ENCODE results near the gene INAFM2. TPM values are rescaled to one million over a fixed set of nuclear protein-coding genes. Genes with fewer than 3 reads are reported as not detected.

INAFM2 gene
- total and polyA plus RNA-seq, 4 experiments from 2014 or later = 0.08 to 7.5 (median 5.0) TPM

DNA sequence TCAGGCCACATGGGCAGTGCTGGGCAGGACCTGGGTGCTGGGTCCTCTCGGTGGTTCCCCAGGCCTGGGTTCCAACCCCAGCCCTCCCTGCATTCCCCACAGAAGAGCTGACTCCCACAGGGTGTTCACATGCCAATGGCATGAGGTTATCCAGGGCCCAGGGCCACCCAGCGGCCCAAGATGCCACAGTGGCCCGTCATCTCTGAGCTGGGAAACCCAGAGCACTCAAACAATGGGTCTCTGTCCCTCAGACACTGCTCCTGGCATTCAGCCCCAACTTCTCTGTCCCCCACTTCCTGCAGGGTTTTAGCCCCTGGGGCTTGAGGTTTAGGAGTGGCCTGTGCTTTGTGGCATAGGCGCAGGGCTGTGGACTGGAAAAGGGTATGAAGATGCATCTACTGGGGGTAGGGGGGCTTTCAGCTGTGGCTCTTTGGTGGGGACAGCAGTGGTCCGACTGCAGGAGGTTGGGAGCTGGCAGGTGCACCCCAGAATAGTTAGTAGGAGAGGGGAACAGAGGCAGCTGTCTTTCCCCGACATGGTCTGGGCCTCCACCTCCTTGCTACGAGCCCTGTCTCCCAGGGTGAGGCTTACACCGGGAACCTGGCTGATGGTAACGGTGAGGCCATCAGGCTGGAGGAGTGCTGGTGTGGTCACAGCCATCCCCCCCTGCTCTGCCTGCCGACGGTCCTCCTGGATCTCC lies 15.6 kb downstream of the INAFM2 start:
- no peak for DNase-seq
- H3K4me3 ChIP-seq (ENCODE audit: low read length in 2 of 2) = no peak overlapping the region
- ChIA-PET CTCF (ENCODE audit: partially characterized antibody) (interaction anchor here (0.9 to 21.4 kb wide), 19 partner anchors 12 to 551 kb away, joined by 3 to 634 read pairs (median 8); partner anchors contain the start of genes ANKRD63, INAFM2, KNSTRN and PLCB2), POLR2A (ENCODE audit: partially characterized antibody) (interaction anchor here (1.0 to 4.2 kb wide), 2 partner anchors 30 to 60 kb away, joined by 5 to 32 read pairs; partner anchors contain the start of gene PLCB2)
- H3K36me3 Mint-ChIP-seq = no peaks in the 10 kb centered on the region
- peaks cover 13% of the 10 kb centered on the region for H3K4me1 ChIP-seq (ENCODE audit: insufficient read depth, low read length)
- intact Hi-C loops (cut with micrococcal nuclease) = loop anchor here (1.0 to 5.0 kb wide), 4 partner anchors 18 to 122 kb away; partner anchors contain the start of gene PLCB2
- peaks cover 4 to 10% (median 7%) of the 10 kb centered on the region in 4 donors for H3K4me1 Mint-ChIP-seq
- H3K4me3 Mint-ChIP-seq = no peak overlapping the region
- no peaks in the 10 kb centered on the region for H3K9me3 ChIP-seq (ENCODE audit: control insufficient read depth in 1 of 2, low read length in 2 of 2)
- H3K36me3 ChIP-seq (ENCODE audit: insufficient read depth, low read length) = no peaks in the 10 kb centered on the region
- H3K27ac ChIP-seq (ENCODE audit: low read depth, low read length) = no peak overlapping the region
- H3K27ac Mint-ChIP-seq = no peak overlapping the region
- H3K9me3 Mint-ChIP-seq = no peaks in the 10 kb centered on the region
- no peaks in the 10 kb centered on the region for H3K27me3 ChIP-seq (ENCODE audit: insufficient read depth, low read length)
- peaks cover 0 to 2% of the 10 kb centered on the region in 2 donors for H3K27me3 Mint-ChIP-seq

DNA sequence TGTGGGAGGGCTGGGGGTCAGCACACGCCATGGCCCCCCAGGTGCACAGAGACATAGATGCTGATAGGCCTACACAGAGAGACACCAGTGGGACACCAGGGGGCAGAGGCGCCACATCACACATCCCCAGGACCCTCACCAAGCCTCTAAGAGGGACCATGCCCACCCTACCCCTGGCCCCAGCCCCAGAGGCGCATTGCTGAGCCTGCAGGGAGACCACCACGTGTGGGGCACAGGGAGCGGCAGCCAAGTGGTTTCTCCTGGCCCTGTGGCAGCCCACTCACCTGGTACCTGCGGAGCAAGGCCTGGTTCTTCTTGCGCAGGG lies 16.1 kb downstream of the INAFM2 start:
- POLR2A ChIA-PET (ENCODE audit: partially characterized antibody) = interaction anchor here (4.2 kb wide), 1 partner anchor 30 kb away, joined by 32 read pairs; the partner anchor contains the start of gene PLCB2

DNA sequence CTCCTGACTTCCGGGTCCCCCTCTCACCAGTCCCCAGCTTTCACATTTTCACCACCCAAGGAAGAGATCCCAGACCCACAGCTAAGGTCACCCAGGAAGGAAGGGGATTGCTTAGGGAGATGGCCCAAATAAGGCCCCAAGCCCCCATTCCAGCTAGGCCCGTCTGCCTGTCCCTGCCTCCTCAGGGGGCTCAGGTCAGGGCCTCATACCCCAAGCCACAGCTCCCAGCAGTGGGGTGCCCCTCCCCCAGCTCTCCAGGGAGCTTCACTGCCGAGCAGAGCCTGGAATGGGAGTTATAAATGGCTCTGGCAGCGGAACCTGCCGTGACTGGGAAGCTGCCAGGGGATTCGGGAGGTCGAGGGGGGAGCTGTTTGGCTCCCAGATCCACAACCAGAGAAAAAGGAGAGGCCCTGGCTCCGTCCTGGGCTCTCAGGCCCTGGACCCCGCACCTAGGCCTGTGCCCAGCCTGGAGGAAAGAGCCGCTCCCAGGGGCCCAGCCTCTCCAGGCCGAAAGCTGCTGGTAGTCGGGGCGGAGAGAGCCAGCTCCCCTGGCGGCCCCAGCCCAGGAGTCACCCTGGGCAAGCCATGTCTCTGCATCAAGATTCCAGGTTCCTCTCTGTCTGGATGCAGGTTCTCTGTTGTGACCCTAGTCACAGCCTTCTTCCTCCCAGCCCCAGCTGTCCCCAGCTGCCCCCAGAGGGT lies 16.7 kb downstream of the INAFM2 start:
- Mint-ChIP-seq H3K27me3 (peaks cover 0 to 2% of the 10 kb centered on the region in 2 donors), H3K9me3 (no peaks in the 10 kb centered on the region), H3K4me3 (no peak overlapping the region), H3K4me1 (peaks cover 4 to 7% (median 5%) of the 10 kb centered on the region in 4 donors), H3K36me3 (no peaks in the 10 kb centered on the region), H3K27ac (no peak overlapping the region)
- H3K9me3 ChIP-seq (ENCODE audit: control insufficient read depth in 1 of 2, low read length in 2 of 2) = no peaks in the 10 kb centered on the region
- peaks cover 14% of the 10 kb centered on the region for H3K4me1 ChIP-seq (ENCODE audit: insufficient read depth, low read length)
- ChIA-PET CTCF (ENCODE audit: partially characterized antibody) (interaction anchor here (0.7 to 21.4 kb wide), 11 partner anchors 13 to 303 kb away, joined by 3 to 634 read pairs (median 12); partner anchors contain the start of genes DISP2, INAFM2 and PLCB2), POLR2A (ENCODE audit: partially characterized antibody) (interaction anchor here (1.3 kb wide), 1 partner anchor 33 kb away, joined by 3 read pairs; no protein-coding TSS in a partner anchor)
- H3K27me3 ChIP-seq (ENCODE audit: insufficient read depth, low read length) = no peaks in the 10 kb centered on the region
- H3K4me3 ChIP-seq (ENCODE audit: low read length in 2 of 2) = no peak overlapping the region
- H3K27ac ChIP-seq (ENCODE audit: low read depth, low read length) = no peak overlapping the region
- intact Hi-C loops (cut with micrococcal nuclease) = no loop called here
- no peaks in the 10 kb centered on the region for H3K36me3 ChIP-seq (ENCODE audit: insufficient read depth, low read length)
- DNase-seq = no peak

More for the DNA sequence above, 16.1 kb downstream of the INAFM2 start:
- intact Hi-C loops (cut with micrococcal nuclease) = loop anchor here (5.0 kb wide), 1 partner anchor 122 kb away; no protein-coding TSS in a partner anchor
- Histone ChIP-seq H3K9me3 (ENCODE audit: control insufficient read depth in 1 of 2, low read length in 2 of 2) (no peaks in the 10 kb centered on the region), H3K36me3 (ENCODE audit: insufficient read depth, low read length) (no peaks in the 10 kb centered on the region), H3K27me3 (ENCODE audit: insufficient read depth, low read length) (no peaks in the 10 kb centered on the region), H3K4me3 (ENCODE audit: low read length in 2 of 2) (no peak overlapping the region), H3K4me1 (ENCODE audit: insufficient read depth, low read length) (peaks cover 13% of the 10 kb centered on the region), H3K27ac (ENCODE audit: low read depth, low read length) (no peak overlapping the region)
- H3K4me3 Mint-ChIP-seq = no peak overlapping the region
- no peak for DNase-seq
- no peak overlapping the region for H3K27ac Mint-ChIP-seq
- peaks cover 3 to 5% (median 5%) of the 10 kb centered on the region in 4 donors for H3K4me1 Mint-ChIP-seq
- H3K27me3 Mint-ChIP-seq = peaks cover 0 to 2% of the 10 kb centered on the region in 2 donors
- H3K36me3 Mint-ChIP-seq = no peaks in the 10 kb centered on the region
- H3K9me3 Mint-ChIP-seq = no peaks in the 10 kb centered on the region
- CTCF ChIA-PET (ENCODE audit: partially characterized antibody) = interaction anchor here (0.7 to 21.4 kb wide), 13 partner anchors 13 to 302 kb away, joined by 3 to 634 read pairs (median 12); partner anchors contain the start of genes ANKRD63, INAFM2 and PLCB2

DNA sequence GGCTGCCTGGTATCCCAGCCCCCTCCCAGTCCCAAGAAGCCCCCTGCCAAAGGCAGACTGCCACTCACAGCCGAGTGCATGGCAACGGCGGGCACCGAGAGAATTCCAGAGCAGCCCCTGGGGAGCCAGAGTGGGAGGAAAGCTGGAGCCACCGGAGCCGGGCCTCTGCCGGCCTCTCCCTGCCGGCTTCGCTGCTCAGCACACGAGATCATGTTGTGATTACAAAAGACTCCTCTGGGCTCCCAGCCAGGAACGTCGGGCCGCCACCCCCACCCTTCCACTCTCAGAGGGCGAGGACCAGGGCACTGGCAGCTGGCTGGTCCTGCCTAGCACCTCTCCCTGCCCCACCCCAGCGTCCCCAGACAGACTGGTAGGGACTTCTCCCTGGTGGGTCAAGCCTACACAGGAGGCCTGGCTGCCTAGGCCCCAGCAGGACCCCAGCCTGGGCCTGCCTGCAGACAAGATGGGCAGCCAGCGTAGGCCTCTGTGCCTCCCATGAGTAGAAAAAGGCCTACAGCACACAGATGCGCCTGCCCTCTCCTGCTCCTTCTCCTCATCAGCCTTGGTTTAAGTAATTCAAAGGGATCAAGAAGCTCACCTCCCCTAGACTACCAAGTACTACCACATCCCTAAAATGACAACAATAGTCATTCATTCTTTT lies 17.4 kb downstream of the INAFM2 start, which contains the start of gene CCDC9B:
TSS of gene CCDC9B (minus strand) at position 200 of the 661 bp plus-strand sequence. CDS start at position 80, 120 bp downstream.
- POLR2A ChIA-PET (ENCODE audit: partially characterized antibody) = interaction anchor here (1.3 kb wide), 1 partner anchor 34 kb away, joined by 3 read pairs; no protein-coding TSS in a partner anchor

DNA sequence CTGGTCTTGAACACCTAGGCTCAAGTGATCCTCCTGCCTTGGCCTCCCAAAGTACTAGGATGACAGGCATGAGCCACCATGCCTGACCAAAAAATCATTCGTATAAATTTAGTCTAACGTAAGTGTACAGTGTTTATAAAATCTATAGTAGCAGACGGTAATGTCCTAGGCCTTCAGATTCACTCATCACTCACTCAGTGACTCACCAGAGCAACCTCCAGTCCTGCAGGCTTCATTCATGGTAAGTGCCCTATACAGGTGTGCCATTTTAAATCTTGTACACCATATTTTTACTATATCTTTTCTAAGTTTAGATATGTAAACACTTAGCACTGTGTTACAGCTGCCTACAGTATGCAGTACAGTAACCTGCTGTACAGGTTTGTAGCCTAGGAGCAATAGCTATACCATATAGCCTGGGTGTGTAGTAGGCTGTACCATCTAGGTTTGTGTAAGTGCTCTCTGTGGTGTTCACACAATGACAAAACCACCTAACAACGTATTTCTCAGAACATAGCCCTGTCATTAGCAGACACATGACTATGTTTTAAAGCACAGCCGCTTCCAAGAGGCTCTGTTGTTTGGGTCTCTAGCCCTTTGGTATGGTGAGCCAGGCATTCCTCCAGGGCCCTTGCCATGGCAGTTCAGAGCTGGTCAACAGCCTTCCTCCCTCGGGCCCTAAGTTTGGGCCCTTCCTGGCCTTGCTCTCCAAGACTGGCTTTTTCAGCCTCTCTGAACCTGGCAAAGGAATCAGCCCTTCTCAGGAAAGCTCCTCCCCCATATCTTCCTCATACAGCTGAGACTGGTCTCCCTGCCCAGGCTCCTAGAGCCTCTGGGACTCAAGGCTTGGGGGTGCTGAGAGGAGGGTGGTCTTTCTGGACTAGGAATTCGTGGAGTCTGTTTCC lies 19.2 kb downstream of the INAFM2 start:
- H3K27ac ChIP-seq (ENCODE audit: low read depth, low read length) = no peak overlapping the region
- no peak for DNase-seq
- no peak overlapping the region for H3K27ac Mint-ChIP-seq
- H3K27me3 ChIP-seq (ENCODE audit: insufficient read depth, low read length) = no peaks in the 10 kb centered on the region
- no peak overlapping the region for H3K4me3 ChIP-seq (ENCODE audit: low read length in 2 of 2)
- no peaks in the 10 kb centered on the region for H3K9me3 ChIP-seq (ENCODE audit: control insufficient read depth in 1 of 2, low read length in 2 of 2)
- no peaks in the 10 kb centered on the region for H3K36me3 ChIP-seq (ENCODE audit: insufficient read depth, low read length)
- no peaks in the 10 kb centered on the region for H3K36me3 Mint-ChIP-seq
- H3K4me1 Mint-ChIP-seq = peaks cover 4 to 7% (median 5%) of the 10 kb centered on the region in 4 donors
- ChIA-PET CTCF (ENCODE audit: partially characterized antibody) (interaction anchor here (0.7 to 21.4 kb wide), 20 partner anchors 8 to 296 kb away, joined by 3 to 634 read pairs (median 8); partner anchors contain the start of genes ANKRD63, DISP2, INAFM2 and IVD), POLR2A (ENCODE audit: partially characterized antibody) (no interaction called here)
- peaks cover 0 to 2% of the 10 kb centered on the region in 2 donors for H3K27me3 Mint-ChIP-seq
- no peaks in the 10 kb centered on the region for H3K9me3 Mint-ChIP-seq
- no peak overlapping the region for H3K4me3 Mint-ChIP-seq
- intact Hi-C loops (cut with micrococcal nuclease) = no loop called here
- H3K4me1 ChIP-seq (ENCODE audit: insufficient read depth, low read length) = peaks cover 14% of the 10 kb centered on the region

More for the DNA sequence above, 17.4 kb downstream of the INAFM2 start, which contains the start of gene CCDC9B:
- no peak within 1 kb of the TSS for H3K27ac Mint-ChIP-seq
- intact Hi-C loops (cut with micrococcal nuclease) = no loop called here
- no peak for DNase-seq
- no peaks in the 10 kb centered on the region for H3K36me3 ChIP-seq (ENCODE audit: insufficient read depth, low read length)
- H3K4me1 ChIP-seq (ENCODE audit: insufficient read depth, low read length) = peaks cover 14% of the 10 kb centered on the region
- no peak within 1 kb of the TSS for H3K4me3 Mint-ChIP-seq
- no peak within 1 kb of the TSS for H3K4me3 ChIP-seq (ENCODE audit: low read length in 2 of 2)
- no peaks in the 10 kb centered on the region for H3K27me3 ChIP-seq (ENCODE audit: insufficient read depth, low read length)
- H3K36me3 Mint-ChIP-seq = no peaks in the 10 kb centered on the region
- H3K9me3 ChIP-seq (ENCODE audit: control insufficient read depth in 1 of 2, low read length in 2 of 2) = no peaks in the 10 kb centered on the region
- H3K27me3 Mint-ChIP-seq = peaks cover 0 to 2% of the 10 kb centered on the region in 2 donors
- H3K4me1 Mint-ChIP-seq = peaks cover 4 to 7% (median 5%) of the 10 kb centered on the region in 4 donors
- H3K27ac ChIP-seq (ENCODE audit: low read depth, low read length) = no peak within 1 kb of the TSS
- CTCF ChIA-PET (ENCODE audit: partially characterized antibody) = interaction anchor here (1.2 to 21.4 kb wide), 11 partner anchors 8 to 80 kb away, joined by 3 to 634 read pairs (median 11); partner anchors contain the start of genes ANKRD63, DISP2, INAFM2 and PLCB2
- H3K9me3 Mint-ChIP-seq = no peaks in the 10 kb centered on the region

DNA sequence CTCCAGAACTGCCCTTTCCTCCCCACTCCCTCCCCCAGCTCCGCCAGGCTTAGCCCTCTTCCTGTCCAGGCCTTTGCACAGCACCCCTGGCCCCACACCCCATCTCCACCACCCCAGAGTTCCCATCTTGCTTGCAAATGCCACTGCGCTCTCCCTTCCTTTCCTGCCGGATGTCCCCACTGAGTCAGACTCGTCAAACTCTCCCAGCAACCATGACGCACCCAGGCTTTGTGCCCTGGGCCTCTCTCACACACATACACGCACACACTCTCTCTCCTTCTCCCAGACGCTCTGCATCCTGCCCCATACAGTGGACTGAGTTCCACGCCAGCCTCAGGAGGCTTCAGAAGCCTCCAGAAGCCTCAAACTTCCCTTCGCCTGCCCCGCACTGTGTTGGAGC lies 20.0 kb downstream of the INAFM2 start:
- Mint-ChIP-seq H3K4me3 (no peak overlapping the region), H3K4me1 (peaks cover 0 to 3% (median under 1%) of the 10 kb centered on the region in 4 donors), H3K9me3 (no peaks in the 10 kb centered on the region), H3K27ac (no peak overlapping the region), H3K27me3 (no peaks in the 10 kb centered on the region), H3K36me3 (no peaks in the 10 kb centered on the region)
- DNase-seq = no peak
- Histone ChIP-seq H3K27ac (ENCODE audit: low read depth, low read length) (no peak overlapping the region), H3K4me3 (ENCODE audit: low read length in 2 of 2) (no peak overlapping the region), H3K36me3 (ENCODE audit: insufficient read depth, low read length) (no peaks in the 10 kb centered on the region), H3K9me3 (ENCODE audit: control insufficient read depth in 1 of 2, low read length in 2 of 2) (no peaks in the 10 kb centered on the region), H3K27me3 (ENCODE audit: insufficient read depth, low read length) (no peaks in the 10 kb centered on the region), H3K4me1 (ENCODE audit: insufficient read depth, low read length) (peaks cover 7% of the 10 kb centered on the region)
- ChIA-PET CTCF (ENCODE audit: partially characterized antibody) (interaction anchor here (0.7 to 21.4 kb wide), 23 partner anchors 9 to 296 kb away, joined by 3 to 634 read pairs (median 5); partner anchors contain the start of genes DISP2, INAFM2, IVD and KNSTRN), POLR2A (ENCODE audit: partially characterized antibody) (interaction anchor here (1.4 kb wide), 2 partner anchors 35 to 36 kb away, joined by 4 to 5 read pairs; no protein-coding TSS in a partner anchor)
- intact Hi-C loops (cut with micrococcal nuclease) = no loop called here

Measured in CD4-positive, alpha-beta memory T cell (primary cell).